Islet of Langerhans (tissue), 1 donor: ENCODE data around the gene BRD3.

Experiments
- FAIRE-seq: peaks from one replicate; lab custom pipeline; 2011; peaks lifted over from hg19 to GRCh38; lab: Jason Lieb, UNC

BRD3 gene

GRCh38 chr9:134053941-134054761 is 13.7 kb downstream of the BRD3 start:
- no peak for FAIRE-seq

- FAIRE-seq, result no peak
Observed at GRCh38 chr9:134053401-134053871, 14.4 kb downstream of the BRD3 start.

- no peak for FAIRE-seq
Observed at GRCh38 chr9:134052941-134053340, 14.9 kb downstream of the BRD3 start.

- no peak for FAIRE-seq
Observed at GRCh38 chr9:134052491-134052890, 15.3 kb downstream of the BRD3 start.

GRCh38 chr9:134051319-134051718 is 16.5 kb downstream of the BRD3 start:
- FAIRE-seq, result no peak

GRCh38 chr9:134050726-134051125 is 17.1 kb downstream of the BRD3 start:
- FAIRE-seq, result no peak

GRCh38 chr9:134049772-134050588 is 17.8 kb downstream of the BRD3 start:
- FAIRE-seq, result no peak

- no peak for FAIRE-seq
Observed at GRCh38 chr9:134049236-134049635, 18.6 kb downstream of the BRD3 start.

GRCh38 chr9:134048582-134048968 is 19.3 kb downstream of the BRD3 start:
- no peak for FAIRE-seq

- FAIRE-seq, result no peak
Observed at GRCh38 chr9:134047868-134048581, 19.8 kb downstream of the BRD3 start.

GRCh38 chr9:134046894-134047681 is 20.7 kb downstream of the BRD3 start:
- FAIRE-seq, result no peak

- no peak for FAIRE-seq
Observed at GRCh38 chr9:134045841-134046544, 21.8 kb downstream of the BRD3 start.

- no peak for FAIRE-seq
Observed at GRCh38 chr9:134044944-134045343, 22.9 kb downstream of the BRD3 start.

GRCh38 chr9:134043531-134043988 is 24.3 kb downstream of the BRD3 start:
- FAIRE-seq, result no peak

- FAIRE-seq, result no peak
Observed at GRCh38 chr9:134041649-134041962, 26.2 kb downstream of the BRD3 start.

GRCh38 chr9:134040781-134041648 is 26.8 kb downstream of the BRD3 start:
- FAIRE-seq, result no peak

- FAIRE-seq, result no peak
Observed at GRCh38 chr9:134040176-134040565, 27.7 kb downstream of the BRD3 start.

- no peak for FAIRE-seq
Observed at GRCh38 chr9:134039386-134040175, 28.2 kb downstream of the BRD3 start.

GRCh38 chr9:134037641-134038040 is 30.2 kb downstream of the BRD3 start:
- peak; percentile 17 for FAIRE-seq
